Hypothalamus (tissue), 51 donors: ENCODE data around the gene DAAM1.

ENCODE experiments used
- DNase-seq, 51 donors: peaks; one replicate each; lab custom pipeline; 2025; lab: John Stamatoyannopoulos, UW

DAAM1 gene

GRCh38 chr14:59355091-59355490, 166.6 kb downstream of the DAAM1 start:
- no peak for DNase-seq

DNA sequence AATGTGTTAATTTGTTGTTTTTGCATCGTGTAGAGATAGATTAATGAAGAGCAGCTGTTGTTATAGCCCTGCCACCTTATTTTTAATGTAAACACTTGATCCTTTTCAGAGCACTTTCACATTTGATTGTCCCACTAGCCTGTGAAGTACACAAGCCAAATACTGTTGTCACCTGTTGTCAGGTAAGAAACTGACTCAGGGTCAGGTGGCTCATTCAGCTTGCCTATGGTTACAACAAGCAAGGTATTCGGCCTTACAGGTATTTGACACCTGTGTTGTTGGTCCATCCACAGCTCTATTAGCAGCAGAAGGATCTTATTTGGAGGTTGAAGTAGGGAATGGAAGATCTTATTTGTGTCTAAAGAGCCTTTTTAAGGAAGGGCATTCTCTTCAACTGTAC, 167.8 kb downstream of the DAAM1 start:
- no peak for DNase-seq

DNA sequence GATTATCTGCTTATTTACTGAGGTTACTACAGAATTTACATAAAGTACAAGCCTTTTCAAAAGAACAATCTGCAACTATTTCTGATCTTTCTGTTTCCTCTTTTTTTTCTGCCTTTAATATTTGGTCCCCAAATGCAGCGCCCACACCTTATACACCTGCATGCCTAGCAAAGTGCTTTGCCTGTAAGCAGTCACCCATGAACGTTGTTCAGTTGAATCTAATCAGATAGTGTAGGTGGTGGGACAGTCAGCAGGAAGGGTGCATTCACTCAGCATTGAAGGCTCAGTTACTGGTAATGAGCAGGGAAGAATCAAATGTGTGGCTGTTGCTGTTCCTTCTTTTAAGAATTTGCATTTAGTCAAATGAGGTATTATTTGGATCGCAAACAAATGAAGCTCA, 168.3 kb downstream of the DAAM1 start:
- no peak for DNase-seq

- DNase-seq = no peak
Measured at GRCh38 chr14:59358102-59358501, 169.6 kb downstream of the DAAM1 start.

GRCh38 chr14:59358784-59359183, 170.3 kb downstream of the DAAM1 start:
- DNase-seq = no peak

DNA sequence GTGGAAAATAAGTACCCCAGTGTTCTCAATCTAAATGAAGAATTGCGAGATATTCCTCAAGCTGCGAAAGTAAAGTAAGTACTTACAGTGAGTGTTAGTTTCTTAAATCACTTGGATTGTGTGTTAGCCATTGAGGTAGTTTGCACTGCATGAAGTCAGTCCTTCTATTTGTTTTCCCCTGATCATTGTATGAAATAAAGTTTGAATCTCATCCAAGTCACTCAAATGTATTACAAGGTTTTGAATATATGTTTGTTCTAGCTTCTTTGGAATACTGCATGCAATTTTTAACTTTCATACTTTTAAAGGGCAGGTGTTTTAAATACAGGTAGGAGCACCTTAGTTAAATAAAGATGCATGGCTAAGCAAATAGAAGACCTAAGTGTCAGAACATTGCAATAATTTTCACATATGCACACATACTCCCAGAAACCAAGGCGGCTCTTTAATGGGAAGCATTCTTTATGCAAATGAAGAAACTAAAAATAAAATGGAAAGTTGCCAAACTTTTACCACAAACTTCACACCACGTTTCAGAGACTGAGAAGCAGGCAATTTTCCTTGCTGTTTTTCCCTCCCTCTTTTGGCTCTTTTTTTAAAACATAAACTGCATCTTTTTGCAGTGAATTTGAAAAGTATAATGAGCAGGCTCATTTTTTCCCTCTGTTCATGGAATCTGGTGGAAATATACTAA, 171.1 kb downstream of the DAAM1 start:
- DNase-seq = no peak

DNA sequence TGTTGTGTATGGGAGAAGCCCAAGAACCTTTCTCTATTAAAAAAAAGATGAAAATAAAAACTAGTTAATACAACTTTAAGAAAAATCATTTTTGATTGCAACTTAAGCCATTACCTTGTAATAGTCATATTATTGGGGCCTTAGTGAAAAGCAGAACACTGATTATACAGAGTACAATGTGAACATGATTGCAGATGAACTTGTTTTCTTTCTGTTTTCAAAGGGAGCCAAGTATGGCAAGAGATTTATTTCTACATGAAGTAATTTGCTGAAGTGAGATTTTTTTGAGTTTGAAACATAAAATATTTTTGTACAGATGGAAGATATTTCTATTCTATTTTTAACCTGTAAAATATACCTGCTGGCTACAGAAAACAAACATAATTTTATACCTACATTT, 171.8 kb downstream of the DAAM1 start:
- no peak for DNase-seq

DNA sequence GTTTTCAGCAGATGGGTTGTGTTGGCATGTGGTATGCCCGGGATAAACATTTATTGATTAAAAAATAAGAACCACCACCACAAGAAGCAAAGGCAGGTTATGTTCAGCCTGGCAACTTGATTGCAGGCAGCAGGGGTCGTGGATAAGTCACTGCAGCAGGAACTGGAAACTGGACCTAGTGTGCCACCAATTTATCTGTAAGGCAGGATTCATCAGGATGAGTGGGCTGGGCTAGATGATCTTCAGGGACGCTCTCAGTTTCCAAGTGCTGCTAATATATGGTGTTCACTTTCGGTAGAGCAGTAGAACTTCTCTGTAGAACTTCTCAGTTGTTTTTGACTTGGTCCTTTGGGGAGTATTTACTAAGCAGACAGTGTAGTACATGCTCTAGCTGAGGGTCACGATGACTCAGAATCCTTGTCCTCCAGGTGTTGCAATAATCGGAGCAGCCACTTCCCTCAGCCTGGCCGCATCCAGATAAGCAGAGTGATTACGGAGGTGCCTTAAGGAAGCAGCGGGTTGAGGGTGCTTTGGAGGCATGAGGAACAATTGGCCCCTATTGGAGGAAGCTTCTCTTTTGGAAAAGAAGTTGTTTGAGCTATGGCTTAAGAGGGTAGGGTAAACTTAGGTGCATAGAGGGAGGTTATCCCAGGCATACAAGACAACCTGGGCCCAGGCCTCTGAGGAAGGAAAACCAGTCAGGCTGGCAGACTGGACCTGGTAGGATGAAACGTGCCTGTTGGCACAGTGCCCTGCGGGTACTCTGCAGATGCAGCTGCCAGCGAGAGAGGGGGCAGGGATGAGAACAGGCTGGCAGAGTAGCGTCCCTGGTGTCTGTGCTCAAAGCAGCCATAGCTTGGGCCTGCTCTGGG, 172.7 kb downstream of the DAAM1 start:
- DNase-seq = peak in 18 of 51 donors; percentile 4 to 42 (median 22)

- DNase-seq = no peak
Measured at GRCh38 chr14:59362513-59362912, 174.0 kb downstream of the DAAM1 start.

DNA sequence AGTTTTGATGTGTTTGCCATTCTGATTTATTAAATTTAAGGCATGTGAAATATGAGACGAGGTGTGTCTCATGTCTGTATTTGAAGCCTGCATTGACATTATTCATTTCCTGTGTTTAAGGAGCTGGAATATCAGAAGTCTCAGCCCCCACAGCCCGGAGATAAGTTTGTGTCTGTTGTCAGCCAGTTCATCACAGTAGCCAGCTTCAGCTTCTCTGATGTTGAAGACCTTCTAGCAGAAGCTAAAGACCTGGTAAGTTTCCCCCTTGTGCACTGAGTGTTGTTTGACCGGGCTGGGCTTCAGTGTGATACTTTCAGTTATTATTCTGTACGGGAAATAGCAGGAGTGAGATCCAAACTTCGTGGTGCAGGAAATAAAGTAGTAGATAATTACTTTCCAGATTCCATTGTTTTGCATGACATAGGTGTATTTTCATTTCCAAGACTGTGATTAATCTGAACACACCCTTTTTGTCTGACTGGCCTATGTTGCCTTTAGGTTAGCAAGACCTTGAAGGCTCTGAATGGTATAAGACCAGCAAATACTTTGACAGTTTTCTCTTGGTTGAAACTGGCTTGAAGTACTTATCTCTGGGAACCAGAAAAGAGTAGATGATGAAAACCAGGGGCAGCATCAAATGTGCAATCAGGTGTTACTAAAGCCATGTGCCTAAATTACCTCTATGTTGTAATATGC, 175.2 kb downstream of the DAAM1 start:
- DNase-seq = no peak

DNA sequence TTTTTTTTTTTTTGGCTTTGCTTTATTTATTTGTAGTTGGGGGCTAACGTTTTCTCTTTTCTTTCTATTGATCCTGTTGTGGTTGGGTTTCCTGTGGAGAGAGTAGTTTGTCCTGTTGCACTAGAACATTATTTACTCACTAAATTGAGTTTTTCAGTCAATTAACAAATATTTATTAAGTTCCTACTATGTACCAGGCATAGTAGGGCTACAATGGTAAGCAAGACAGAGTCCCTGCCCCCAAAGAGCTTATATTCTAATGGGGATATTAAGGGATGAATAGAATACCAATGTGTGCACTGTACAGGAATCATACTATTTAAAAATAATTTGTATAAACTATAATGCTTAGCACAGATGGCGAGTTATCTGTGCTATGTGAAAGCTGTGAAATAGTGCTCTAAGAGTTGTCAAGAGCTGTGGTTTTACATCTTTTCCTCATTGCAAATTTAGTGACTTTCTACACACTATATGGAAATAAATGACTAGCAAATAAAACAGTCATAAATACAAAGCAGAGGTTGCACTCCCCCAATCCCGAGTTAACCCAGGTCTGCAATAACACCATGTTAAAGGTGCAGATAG, 181.8 kb downstream of the DAAM1 start:
- no peak for DNase-seq

DNA sequence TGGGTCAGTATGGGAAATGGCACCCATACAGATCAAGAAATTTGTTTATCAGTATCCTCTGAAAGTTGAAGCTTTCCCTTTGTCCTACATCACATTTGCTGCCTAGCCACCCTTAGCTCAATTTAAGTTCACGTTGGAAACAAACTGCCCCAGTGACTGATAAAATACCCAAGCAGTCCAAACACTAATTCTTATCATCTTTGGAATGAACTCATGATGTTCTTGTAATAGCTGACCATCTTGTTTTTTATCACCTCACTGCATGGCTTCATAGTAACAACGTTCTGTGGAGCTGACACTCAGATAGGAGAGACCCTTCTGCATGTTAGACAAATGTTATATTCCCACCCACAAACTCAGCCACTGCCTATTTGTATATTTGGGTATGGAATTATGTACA, 183.3 kb downstream of the DAAM1 start:
- DNase-seq = no peak

- no peak for DNase-seq
Measured at GRCh38 chr14:59374048-59374447, 185.6 kb downstream of the DAAM1 start.

DNA sequence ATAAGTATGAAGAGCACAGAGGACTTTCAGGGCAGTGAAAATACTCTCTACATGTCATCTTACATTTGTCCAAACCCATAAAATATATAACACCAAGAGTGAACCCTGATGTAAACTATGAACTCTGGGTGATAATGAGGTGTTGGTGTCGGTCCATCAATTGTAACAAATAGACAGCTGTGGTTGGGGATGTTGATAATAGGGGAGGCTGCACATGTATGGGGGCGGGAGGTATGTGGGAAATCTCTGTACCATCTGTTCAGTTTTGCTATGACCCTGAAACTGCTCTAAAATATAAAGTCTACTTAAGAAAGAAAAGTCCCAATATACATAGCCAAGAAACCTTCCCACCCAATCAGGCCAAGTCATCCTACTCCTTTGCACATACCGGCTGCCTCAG, 188.2 kb downstream of the DAAM1 start:
- DNase-seq = no peak

- no peak for DNase-seq
Measured at GRCh38 chr14:59377491-59377890, 189.0 kb downstream of the DAAM1 start.

- peak in 1 of 51 donors; percentile 3 for DNase-seq
Measured at GRCh38 chr14:59377991-59378601, 189.6 kb downstream of the DAAM1 start.

DNA sequence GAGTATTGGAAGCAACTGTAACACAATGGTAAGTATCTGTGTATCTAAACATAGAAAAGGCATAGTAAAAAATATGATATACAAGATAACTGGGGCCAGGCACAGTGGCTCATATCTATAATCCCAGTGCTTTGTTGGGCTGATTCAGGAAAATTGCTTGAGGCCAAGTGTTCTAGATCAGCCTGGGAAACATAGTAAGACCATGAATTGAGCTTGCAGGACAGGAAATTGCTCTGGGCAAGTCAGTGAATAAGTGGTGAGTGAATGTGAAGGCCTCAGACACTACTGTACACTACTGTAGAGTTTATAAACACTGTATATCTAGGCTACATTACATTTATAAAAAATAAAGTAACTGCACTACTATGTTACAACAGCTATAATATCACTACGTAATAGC, 201.5 kb downstream of the DAAM1 start:
- no peak for DNase-seq

DNA sequence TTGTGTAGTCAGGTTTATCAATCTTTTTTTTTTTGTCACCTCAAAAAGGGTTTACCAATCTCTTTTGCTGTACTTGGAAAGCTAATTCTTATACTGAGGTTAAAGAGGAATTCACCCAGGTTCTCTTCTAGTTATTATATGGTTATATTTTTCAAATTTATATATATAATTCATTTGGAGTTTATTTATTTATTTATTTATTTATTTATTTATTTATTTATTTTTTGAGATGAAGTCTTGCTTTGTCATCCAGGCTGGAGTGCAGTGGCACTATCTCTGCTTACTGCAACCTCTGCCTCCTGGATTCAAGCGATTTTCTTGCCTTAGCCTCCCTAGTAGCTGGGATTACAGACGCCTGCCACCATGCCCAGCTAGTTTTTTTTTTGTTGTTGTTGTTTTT, 202.9 kb downstream of the DAAM1 start:
- DNase-seq = no peak

- no peak for DNase-seq
Measured at GRCh38 chr14:59394268-59394667, 205.8 kb downstream of the DAAM1 start.

DNA sequence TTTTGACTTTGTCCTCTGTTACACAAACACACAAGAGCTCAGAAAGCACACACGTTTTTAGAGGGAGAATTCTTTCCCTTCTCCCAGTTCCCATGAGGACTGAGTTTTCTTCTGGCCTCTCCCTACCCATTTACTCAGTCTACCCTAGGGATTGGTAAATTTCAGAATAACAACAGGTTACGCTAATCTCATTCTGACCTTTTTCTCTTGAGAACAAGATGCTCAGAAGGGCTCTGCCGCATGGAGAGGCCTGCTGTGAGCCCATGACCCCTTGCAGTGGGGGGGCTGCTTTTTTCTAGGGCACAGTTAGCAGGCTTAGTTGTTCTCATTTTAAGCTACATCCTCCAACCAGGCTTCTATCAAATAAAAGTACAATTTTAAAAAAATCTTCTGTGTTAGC, 207.2 kb downstream of the DAAM1 start:
- no peak for DNase-seq

GRCh38 chr14:59398841-59399240, 210.4 kb downstream of the DAAM1 start:
- no peak for DNase-seq
